DOHH2 (cell line): ENCODE data around the gene DPPA2.

Source experiments
- CTCF ChIP-seq: fragments of 200-600 bp; sonication (generic); IDR thresholded peaks from one replicate; pipeline ENCODE4 v1.5.1; 2014; ENCODE audit warnings: antibody characterized with exemption, mild to moderate bottlenecking, low read depth, low read length; ENCODE audit not compliant: poor library complexity, severe bottlenecking
- EZH2phosphoT487 ChIP-seq: fragments of 200-600 bp; sonication (generic); IDR thresholded peaks from 2 replicates; pipeline ENCODE4 v1.6.1; 2017; ENCODE audit warnings: borderline replicate concordance, mild to moderate bottlenecking, antibody characterized with exemption, low read length, moderate library complexity, mixed read lengths

- no peak for TF ChIP-seq CTCF
- TF ChIP-seq EZH2phosphoT487, result no peak
These were observed 32.2 kb downstream of the DPPA2 start for GRCh38 chr3:109284071-109284470.
